LNCaP clone FGC (cell line): Measurements from ENCODE around the gene KCTD7.
"Not testable (repeated sequence)": the region's sequence is repeated elsewhere in the genome, so short reads cannot be mapped to it uniquely, and the experiment has no call there.

Experiments
- DNase-seq: peaks from one replicate; pipeline ENCODE4 v3.0.0-alpha.2; 2011; ENCODE audit warnings: low read depth
- H3K4me3 ChIP-seq: 2 replicates; pipeline ENCODE4 v1.5.1; 2011; ENCODE audit warnings: mild to moderate bottlenecking, low read depth, low read length, control low read depth
- CTCF ChIP-seq: IDR thresholded peaks from 2 replicates; pipeline ENCODE4 v1.5.1; 2012; ENCODE audit warnings: mild to moderate bottlenecking; ENCODE audit not compliant: control insufficient read depth, insufficient read depth; ENCODE audit errors: extremely low read depth

Gene KCTD7

DNA sequence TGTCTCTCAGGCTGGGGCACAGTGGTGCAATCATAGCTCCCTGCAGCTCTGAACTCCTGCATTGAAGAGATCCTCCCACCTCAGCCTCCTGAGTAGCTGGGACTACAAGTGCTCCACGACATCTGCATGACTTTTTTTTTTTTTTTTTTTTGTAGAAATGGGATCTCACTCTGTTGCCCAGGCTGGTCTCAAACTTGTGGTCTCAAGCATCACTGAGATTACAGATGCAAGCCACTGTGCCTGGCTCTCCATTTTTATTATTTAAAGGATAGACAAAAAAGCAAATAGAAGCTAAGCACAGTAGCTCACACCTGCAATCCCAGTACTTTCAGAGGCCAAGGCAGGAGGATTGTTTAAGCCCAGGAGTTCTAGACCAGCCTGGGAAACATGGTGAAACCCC, 13.0 kb upstream of the KCTD7 start:
- no peak overlapping the region for H3K4me3 ChIP-seq
- TF ChIP-seq CTCF: no peak
- no peak for DNase-seq

DNA sequence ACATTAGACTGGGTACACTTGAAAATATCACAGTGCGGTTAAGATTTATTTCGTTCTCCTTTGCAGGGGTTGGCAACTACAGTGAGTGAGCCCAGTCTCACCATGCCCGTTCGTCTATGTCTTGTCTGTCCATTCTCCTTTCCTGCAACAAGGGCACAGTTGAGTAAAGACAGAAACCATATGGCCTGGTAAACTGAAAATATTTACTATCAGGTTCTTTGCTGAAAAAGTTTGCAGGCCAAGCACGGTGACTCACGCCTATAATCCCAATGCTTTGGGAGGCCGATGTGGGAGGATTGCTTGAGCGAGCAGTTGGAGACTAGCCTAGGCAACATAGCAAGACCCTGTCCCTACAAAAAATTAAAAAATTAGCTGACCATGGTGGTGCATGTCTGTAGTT, 11.4 kb upstream of the KCTD7 start:
- DNase-seq: no peak
- TF ChIP-seq CTCF: no peak
- no peak overlapping the region for H3K4me3 ChIP-seq

- DNase-seq, H3K4me3 ChIP-seq: not testable (repeated sequence)
Measured at GRCh38 chr7:66619341-66619948, 9.2 kb upstream of the KCTD7 start.

DNA sequence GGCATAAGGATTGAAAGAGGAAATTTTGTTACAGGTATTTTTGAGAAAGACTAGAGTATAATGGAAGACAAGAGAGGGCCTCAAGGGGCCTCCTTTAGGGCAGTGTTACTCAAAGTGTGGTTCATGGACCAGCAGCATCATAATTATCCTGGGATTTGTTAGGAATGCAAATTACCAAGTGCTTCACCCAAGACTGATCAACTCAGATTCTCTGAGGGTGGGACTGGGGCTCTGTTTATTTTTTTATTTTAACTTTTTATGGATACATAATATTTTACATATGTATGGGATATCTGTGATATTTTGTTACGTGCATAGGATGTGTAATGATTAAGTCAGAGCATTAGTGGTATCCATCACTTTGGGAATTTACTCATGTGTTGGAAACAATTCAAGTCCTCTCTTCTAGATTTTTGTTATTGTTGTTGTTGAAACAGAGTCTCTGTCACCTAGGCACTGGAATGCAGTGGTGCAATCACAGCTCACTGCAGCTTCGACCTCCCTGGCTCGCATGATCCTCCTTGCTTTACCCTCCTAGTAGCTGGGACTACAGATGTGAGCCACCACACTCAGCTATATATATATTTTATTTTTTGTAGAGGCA, 2.2 kb upstream of the KCTD7 start:
- no peak for DNase-seq
- no peak overlapping the region for H3K4me3 ChIP-seq
- TF ChIP-seq CTCF: no peak

DNA sequence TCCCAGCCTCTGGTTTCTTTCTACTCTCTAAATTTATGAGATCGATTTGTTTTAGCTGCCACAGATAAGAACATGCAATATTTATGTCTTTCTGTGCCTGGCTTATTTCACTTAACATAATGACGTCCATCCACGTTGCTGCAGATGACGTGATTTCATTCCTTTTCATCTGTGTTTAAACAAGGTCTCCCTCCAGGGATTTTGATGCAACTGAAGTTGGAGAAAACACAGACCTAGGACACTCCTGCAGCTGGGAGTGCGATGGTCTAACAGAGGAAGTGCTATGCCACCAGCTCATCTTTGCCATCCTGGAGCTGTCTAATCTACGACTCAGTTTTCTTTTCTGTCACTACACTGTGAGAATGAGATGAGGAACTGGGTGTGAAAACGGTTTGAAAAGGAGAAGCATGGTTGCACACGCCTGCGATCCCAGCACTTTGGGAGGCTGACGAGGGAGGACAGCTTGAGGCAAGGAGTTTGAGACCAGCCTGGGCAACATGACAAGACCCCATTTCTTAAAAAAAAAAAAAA, 1.5 kb upstream of the KCTD7 start:
- DNase-seq: no peak
- H3K4me3 ChIP-seq: no peak overlapping the region; the same call in 1 of the 2 replicates
- no peak for TF ChIP-seq CTCF

DNA sequence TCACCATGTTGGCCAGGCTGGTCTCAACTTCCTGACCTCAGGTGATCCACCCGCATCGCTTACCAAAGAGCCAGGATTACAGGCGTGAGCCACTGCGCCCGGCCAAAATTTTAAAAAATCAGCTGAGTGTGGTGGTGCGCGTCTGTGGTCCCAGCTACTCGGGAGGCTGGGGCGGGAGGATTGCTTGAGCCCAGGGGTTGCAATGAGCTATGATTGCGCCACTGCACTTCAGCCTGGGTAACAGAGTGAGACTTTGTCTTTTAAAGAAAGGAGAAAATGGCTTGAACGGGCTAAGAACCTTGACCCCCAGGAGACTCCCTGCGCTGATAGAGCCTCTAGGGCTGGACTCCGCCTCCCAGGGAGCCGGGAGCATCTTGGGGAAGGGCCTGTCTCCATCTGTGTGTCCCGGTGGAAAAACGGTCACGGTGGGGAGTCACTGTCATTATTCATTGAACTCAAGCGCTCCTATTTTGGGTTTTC, 760 bp upstream of the KCTD7 start:
- DNase-seq: no peak
- H3K4me3 ChIP-seq: peak overlapping the region; percentile 63
- TF ChIP-seq CTCF: no peak

DNA sequence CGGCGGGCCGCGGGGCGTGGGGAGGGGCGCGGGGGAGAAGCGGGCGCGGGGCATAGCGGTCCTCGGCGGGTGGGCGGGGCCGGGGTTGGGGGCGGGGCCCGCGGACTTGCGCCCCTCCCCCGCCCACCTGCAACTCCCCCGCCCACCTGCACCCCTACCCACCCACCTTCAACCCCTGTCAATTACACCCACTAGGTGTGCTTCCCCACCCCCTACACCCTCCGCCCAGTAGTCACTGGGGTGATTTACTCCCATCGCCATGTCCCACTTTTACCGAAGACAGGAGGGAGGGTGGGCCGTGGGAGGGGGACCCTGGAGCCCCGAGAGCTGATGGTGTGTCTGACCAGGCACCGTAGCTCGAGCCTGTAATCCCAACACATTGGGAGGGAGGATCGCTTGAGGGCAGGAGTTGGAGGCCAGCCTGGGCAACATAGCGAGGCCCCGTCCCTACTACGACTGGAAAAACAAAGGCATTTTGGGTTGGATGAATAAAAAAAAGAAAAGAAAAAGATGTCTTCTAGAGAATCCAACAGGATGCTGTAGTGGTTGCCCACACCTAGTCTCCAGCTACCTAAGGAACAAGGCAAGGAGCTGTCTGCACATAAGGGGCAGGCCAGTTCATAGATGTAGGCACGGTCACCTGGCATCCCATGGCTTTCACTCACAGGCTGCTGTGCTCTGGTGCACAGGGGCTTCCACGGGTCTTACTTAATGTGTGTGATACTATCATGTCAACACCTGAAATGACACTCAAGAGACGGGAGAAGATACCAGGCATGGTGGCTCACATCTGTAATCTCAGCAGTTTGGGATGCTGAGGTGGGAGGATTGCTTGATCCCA, 761 bp downstream of the KCTD7 start:
- peak overlapping the region; percentile 52 for H3K4me3 ChIP-seq
- DNase-seq: no peak
- no peak for TF ChIP-seq CTCF
